HG03196 (cell line): ENCODE measurements around the gene STXBP4.
"Not testable (repeated sequence)": the region's sequence is repeated elsewhere in the genome, so short reads cannot be mapped to it uniquely, and the experiment has no call there.

ENCODE experiments used
- ATAC-seq: cut with Tn5 transposase; IDR thresholded peaks from one replicate; pipeline ENCODE4 v1.9.1; 2021; ENCODE audit not compliant: unreplicated experiment

Gene STXBP4

DNA sequence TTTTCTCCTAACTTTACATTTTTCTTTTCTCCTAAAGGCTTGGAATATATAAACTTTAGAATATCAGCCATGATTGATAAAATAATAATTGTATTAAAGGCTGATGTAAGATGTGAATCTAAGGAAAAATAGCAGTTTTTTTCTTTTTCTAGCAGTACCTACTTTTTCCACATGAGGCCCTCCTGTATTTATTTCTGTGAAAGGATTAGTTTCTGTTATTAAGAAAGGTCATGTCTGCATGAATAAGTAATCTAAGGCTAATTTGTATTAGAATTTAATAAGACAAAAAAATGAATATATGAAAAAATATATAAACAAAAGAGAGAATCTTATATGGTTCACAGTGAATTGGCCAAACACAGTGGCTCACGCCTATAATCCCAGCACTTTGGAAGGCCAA is 85.3 kb downstream of the STXBP4 start:
- ATAC-seq, result no peak

- ATAC-seq, result no peak
Observed at GRCh38 chr17:55054429-55054828, 85.9 kb downstream of the STXBP4 start.

- ATAC-seq, result no peak
Observed at GRCh38 chr17:55056526-55056925, 88.0 kb downstream of the STXBP4 start.

GRCh38 chr17:55057184-55057583 is 88.6 kb downstream of the STXBP4 start:
- no peak for ATAC-seq

GRCh38 chr17:55059724-55060123 is 91.2 kb downstream of the STXBP4 start:
- ATAC-seq, result no peak

GRCh38 chr17:55062921-55063320 is 94.4 kb downstream of the STXBP4 start:
- ATAC-seq, result no peak

DNA sequence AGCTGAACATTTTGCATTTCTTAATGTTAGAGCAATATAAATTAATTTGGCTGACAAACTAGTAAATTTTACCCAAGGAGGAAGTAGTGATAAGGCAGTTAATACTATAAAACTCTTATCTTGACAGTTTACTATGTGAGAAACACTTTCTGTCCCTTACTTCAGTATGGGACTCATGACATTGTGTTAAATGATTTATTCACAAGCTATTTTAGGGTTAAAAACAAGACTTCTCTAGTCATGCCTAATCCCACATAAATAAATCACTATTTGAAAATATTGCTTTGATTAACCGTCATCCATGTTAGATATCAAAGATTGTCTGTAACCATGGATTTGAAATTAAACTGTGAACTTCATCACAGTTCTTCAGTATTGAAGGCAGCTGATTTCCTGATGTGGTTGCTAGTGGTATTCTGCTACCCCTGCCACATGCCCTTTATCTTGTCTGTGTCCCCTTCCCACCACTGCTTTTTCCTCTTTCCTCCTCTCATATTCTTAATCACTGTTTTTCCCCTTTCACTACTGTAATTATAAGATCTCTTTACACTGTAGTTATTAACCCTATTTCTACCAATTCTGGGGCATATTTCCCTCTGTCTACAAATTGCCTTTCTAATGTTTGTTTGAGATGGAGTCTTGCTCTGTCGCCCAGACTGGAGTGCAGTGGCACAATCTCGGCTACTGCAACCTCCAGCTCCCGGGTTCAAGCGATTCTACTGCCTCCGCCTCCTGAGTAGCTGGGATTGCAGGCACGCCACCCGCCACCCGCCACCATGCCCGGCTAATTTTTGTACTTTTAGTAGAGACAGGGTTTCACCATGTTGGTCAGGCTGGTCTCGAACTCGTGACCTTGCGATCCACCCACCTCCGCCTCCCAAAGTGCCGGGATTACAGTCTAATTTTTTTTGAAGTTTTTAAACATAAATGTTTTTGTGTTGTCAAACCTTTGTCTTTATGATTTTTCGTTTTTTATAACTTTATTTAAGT is 95.6 kb downstream of the STXBP4 start:
- ATAC-seq, result no peak

GRCh38 chr17:55067697-55068439 is 99.3 kb downstream of the STXBP4 start:
- no peak for ATAC-seq

DNA sequence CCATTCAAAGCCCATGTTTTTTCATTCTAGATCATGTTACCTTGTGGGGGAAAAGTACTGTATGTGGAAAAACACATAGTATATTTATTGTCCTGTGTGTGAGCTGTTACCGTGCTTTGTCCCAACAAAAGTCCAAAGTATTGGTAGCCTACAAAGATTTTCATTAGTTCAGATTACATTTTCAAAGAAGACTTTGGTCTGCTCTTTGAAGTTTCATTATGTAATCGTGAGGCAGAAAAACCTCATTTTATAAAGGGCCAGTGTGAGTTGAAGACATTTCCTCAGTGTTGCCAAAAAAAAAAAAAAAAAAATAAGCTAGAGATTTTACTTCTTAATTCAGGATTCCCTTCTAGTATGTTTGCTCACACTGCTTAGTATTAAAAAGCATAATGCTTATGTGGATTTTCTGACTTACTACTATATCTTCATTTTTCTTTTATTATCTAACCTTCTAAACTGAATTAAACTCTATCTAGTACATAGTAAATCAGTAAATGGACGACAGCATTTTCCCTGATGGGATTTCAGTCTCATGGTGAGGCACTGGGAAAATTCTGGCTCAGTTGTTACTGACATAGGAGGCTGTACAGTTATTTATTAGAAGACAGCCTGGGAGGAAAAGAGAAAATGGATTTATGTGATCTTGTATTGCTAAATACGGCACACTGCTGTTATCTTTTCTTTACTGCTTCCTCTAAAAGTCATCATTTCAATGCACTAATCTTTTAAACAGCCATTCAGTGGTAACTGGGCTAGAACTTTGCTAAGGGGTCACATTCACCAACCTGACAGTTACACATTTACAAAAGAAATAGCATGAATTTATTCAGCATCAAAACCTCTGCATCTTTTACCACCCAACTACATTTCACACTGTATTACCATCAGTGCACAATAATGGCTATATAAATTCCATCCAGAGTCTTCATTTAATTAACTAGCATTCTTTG is 100.6 kb downstream of the STXBP4 start:
- ATAC-seq, result no peak

GRCh38 chr17:55069983-55070529 is 101.5 kb downstream of the STXBP4 start:
- ATAC-seq, result no peak

DNA sequence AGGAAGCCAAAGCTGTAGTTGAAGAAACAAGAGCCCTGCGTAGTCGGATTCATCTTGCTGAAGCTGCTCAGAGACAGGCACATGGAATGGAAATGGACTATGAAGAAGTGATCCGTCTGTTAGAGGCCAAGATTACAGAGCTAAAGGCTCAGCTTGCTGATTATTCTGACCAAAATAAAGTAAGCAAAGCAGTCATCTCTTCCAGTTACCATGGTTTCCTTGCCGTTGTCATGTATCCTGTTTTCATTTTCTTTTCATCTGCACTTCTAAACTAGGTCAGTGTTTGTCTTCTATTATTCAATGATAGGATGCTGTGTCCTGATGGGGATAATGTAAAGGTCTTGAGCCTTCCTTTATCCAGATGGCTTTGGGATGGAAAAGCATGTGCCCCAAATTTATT is 104.3 kb downstream of the STXBP4 start:
- ATAC-seq, result no peak

GRCh38 chr17:55073467-55073866 is 104.9 kb downstream of the STXBP4 start:
- not testable (repeated sequence) for ATAC-seq

DNA sequence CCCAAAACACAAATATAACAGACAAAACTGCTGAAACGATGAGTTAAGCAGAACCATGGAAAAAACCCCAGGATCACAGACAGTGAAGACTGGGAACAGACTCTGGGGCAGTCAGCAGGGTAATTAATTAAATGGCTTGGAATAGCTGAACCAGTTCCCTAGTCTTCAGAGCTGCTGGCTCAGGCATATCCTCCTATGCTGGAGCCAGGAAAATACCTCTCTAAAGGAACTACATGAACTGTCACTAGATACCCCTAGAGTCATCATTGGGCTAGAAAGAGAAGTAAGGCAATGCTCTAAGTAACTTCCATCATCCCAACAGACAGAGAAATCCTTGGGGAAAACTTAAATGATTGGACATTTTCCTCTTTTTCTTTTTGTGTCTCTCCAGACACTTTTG is 113.0 kb downstream of the STXBP4 start:
- ATAC-seq, result no peak

DNA sequence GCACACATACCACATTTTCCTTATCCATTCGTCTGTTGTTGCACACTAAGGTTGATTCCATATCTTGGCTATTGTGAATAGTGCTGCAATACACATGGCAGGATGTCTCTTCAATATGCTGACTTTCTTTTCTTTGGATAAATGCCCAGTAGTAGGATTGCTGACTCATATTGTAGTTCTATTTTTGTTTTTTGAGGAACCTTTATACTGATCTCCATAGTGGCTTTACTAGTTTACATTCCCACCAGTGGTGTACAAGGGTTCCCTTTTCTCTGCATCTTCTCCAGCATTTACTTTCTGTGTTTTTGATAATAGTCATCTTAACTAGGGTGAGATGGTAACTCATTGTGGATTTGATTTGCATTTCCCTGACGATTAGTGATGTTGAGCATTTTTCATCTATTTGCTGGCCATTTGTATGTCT is 118.1 kb downstream of the STXBP4 start:
- ATAC-seq, result no peak

GRCh38 chr17:55089256-55089655 is 120.7 kb downstream of the STXBP4 start:
- ATAC-seq, result no peak

DNA sequence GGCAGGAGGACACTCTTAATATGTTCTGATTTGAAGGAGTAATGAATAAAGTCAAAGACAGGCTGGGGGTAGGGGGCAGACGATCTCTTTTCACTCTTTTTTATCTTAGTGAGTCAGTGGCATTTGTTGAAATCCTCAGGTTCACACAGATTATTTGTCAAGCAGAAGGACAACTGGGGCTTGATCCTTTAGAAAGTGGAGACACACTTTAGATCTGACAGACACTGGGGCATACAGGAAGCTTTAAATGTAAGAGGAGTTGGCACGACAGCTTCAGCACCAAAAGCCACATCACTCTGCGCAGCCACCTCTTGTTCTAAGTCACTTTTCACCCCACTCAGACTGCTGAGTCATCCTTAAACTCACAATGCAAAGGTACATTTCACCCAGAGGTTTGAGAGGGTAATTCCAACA is 121.5 kb downstream of the STXBP4 start:
- peak; percentile 97 for ATAC-seq

- ATAC-seq, result no peak
Observed at GRCh38 chr17:55093353-55093752, 124.8 kb downstream of the STXBP4 start.

GRCh38 chr17:55098765-55099164 is 130.2 kb downstream of the STXBP4 start:
- no peak for ATAC-seq

DNA sequence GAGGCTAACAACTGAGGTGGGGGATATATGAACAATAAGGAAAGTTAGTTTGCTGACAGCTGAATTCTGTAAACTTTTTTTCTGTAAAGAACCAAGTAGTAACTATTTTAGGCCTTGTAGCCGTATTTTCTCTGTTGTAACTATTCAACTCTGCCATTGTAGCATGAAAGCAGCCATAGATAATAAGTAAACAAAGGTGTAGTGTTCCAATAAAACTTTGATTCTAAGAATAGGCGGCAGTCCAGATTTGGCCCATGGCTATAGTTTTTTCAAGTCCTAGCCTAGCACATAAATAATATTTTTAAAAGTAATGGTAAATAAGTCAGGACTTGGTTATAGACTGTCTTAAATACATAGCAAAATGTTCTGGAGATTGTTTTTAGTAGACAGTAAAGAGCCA is 142.0 kb downstream of the STXBP4 start:
- no peak for ATAC-seq

GRCh38 chr17:55114283-55114682 is 145.7 kb downstream of the STXBP4 start:
- no peak for ATAC-seq
